Measurements from ENCODE around the gene KDM5A. TPM values are rescaled to one million over a fixed set of nuclear protein-coding genes. Genes with fewer than 3 reads are reported as not detected.
"Not testable (repeated sequence)": the region's sequence is repeated elsewhere in the genome, so short reads cannot be mapped to it uniquely, and the experiment has no call there.

KDM5A gene
- total RNA-seq, 1 experiment from 2014 or later = 58.0 TPM

- Histone ChIP-seq H3K4me1 (no peaks in the 10 kb centered on the region), H3K27me3 (no peaks in the 10 kb centered on the region), H3K4me3 (no peak overlapping the region), H3K36me3 (peaks cover 82% of the 10 kb centered on the region), H3K27ac (no peak overlapping the region), H3K9me3 (replicated peaks) (peaks cover 4% of the 10 kb centered on the region; the same call in 1 of the 2 replicates)
- no peak for DNase-seq
These were observed 81.7 kb downstream of the KDM5A start for GRCh38 chr12:307406-307805.

- no peaks in the 10 kb centered on the region for H3K4me1 ChIP-seq
- no peaks in the 10 kb centered on the region for H3K27me3 ChIP-seq
- DNase-seq = no peak
- peaks cover 65% of the 10 kb centered on the region for H3K36me3 ChIP-seq
- H3K27ac ChIP-seq = no peak overlapping the region
- no peak overlapping the region for H3K4me3 ChIP-seq
- H3K9me3 ChIP-seq (replicated peaks) = peaks cover 17% of the 10 kb centered on the region
These were observed 84.3 kb downstream of the KDM5A start for GRCh38 chr12:304805-305204.

GRCh38 chr12:302766-303165, 86.4 kb downstream of the KDM5A start:
- H3K27me3 ChIP-seq = not testable (repeated sequence)
- peaks cover 53% of the 10 kb centered on the region for H3K36me3 ChIP-seq

GRCh38 chr12:300166-300565, 89.0 kb downstream of the KDM5A start:
- Histone ChIP-seq H3K9me3 (replicated peaks) (peaks cover 26% of the 10 kb centered on the region), H3K36me3 (peaks cover 57% of the 10 kb centered on the region)
- not testable (repeated sequence) for DNase-seq, H3K27me3 ChIP-seq, H3K4me1 ChIP-seq, H3K4me3 ChIP-seq, H3K27ac ChIP-seq

More at GRCh38 chr12:302766-303165, 86.4 kb downstream of the KDM5A start:
- not testable (repeated sequence) for DNase-seq, H3K4me3 ChIP-seq, H3K4me1 ChIP-seq, H3K27ac ChIP-seq
- H3K9me3 ChIP-seq (replicated peaks) = peaks cover 26% of the 10 kb centered on the region

GRCh38 chr12:299511-299910, 89.6 kb downstream of the KDM5A start:
- H3K27ac ChIP-seq, H3K27me3 ChIP-seq, H3K4me1 ChIP-seq, H3K4me3 ChIP-seq, DNase-seq: not testable (repeated sequence)
- Histone ChIP-seq H3K9me3 (replicated peaks) (peaks cover 26% of the 10 kb centered on the region), H3K36me3 (peaks cover 60% of the 10 kb centered on the region)

- DNase-seq, H3K4me3 ChIP-seq, H3K27me3 ChIP-seq, H3K27ac ChIP-seq, H3K4me1 ChIP-seq: not testable (repeated sequence)
- Histone ChIP-seq H3K9me3 (replicated peaks) (peaks cover 26% of the 10 kb centered on the region), H3K36me3 (peaks cover 59% of the 10 kb centered on the region)
These were observed 91.1 kb downstream of the KDM5A start for GRCh38 chr12:298059-298458.

- no peak for DNase-seq
- Histone ChIP-seq H3K27me3 (no peaks in the 10 kb centered on the region), H3K4me3 (no peak overlapping the region), H3K9me3 (replicated peaks) (peaks cover 13% of the 10 kb centered on the region), H3K27ac (no peak overlapping the region), H3K36me3 (peaks cover 66% of the 10 kb centered on the region), H3K4me1 (no peaks in the 10 kb centered on the region)
These were observed 94.0 kb downstream of the KDM5A start for GRCh38 chr12:295132-295531.

GRCh38 chr12:293199-293598, 95.9 kb downstream of the KDM5A start:
- Histone ChIP-seq H3K27ac (no peak overlapping the region), H3K9me3 (replicated peaks) (no peaks in the 10 kb centered on the region), H3K4me3 (no peak overlapping the region), H3K27me3 (no peaks in the 10 kb centered on the region), H3K36me3 (peaks cover 62% of the 10 kb centered on the region), H3K4me1 (no peaks in the 10 kb centered on the region)
- no peak for DNase-seq

GRCh38 chr12:292186-292585, 96.9 kb downstream of the KDM5A start:
- Histone ChIP-seq H3K4me1 (no peaks in the 10 kb centered on the region), H3K36me3 (peaks cover 57% of the 10 kb centered on the region), H3K27ac (no peak overlapping the region), H3K4me3 (no peak overlapping the region), H3K27me3 (no peaks in the 10 kb centered on the region), H3K9me3 (replicated peaks) (no peaks in the 10 kb centered on the region)
- DNase-seq = no peak

- Histone ChIP-seq H3K4me1 (no peaks in the 10 kb centered on the region), H3K4me3 (no peak overlapping the region), H3K9me3 (replicated peaks) (no peaks in the 10 kb centered on the region), H3K27me3 (no peaks in the 10 kb centered on the region), H3K27ac (no peak overlapping the region), H3K36me3 (peaks cover 47% of the 10 kb centered on the region)
- no peak for DNase-seq
These were observed 97.9 kb downstream of the KDM5A start for GRCh38 chr12:291153-291723.

GRCh38 chr12:288687-289086, 100.4 kb downstream of the KDM5A start:
- Histone ChIP-seq H3K27me3 (no peaks in the 10 kb centered on the region), H3K4me1 (no peaks in the 10 kb centered on the region), H3K36me3 (peaks cover 40% of the 10 kb centered on the region), H3K27ac (no peak overlapping the region), H3K9me3 (replicated peaks) (no peaks in the 10 kb centered on the region), H3K4me3 (no peak overlapping the region)
- DNase-seq = no peak

GRCh38 chr12:286531-287300, 102.4 kb downstream of the KDM5A start:
- Histone ChIP-seq H3K27me3 (no peaks in the 10 kb centered on the region), H3K36me3 (peaks cover 28% of the 10 kb centered on the region), H3K9me3 (replicated peaks) (no peaks in the 10 kb centered on the region), H3K4me1 (no peaks in the 10 kb centered on the region), H3K4me3 (no peak overlapping the region), H3K27ac (no peak overlapping the region)
- no peak for DNase-seq

GRCh38 chr12:278046-278445, 111.1 kb downstream of the KDM5A start:
- no peaks in the 10 kb centered on the region for H3K36me3 ChIP-seq
- H3K27ac ChIP-seq = no peak overlapping the region
- no peaks in the 10 kb centered on the region for H3K4me1 ChIP-seq
- no peaks in the 10 kb centered on the region for H3K9me3 ChIP-seq (replicated peaks)
- H3K27me3 ChIP-seq = no peaks in the 10 kb centered on the region
- H3K4me3 ChIP-seq = no peak overlapping the region
- no peak for DNase-seq

GRCh38 chr12:275812-276211, 113.3 kb downstream of the KDM5A start:
- Histone ChIP-seq H3K27me3 (no peaks in the 10 kb centered on the region), H3K4me3 (no peak overlapping the region), H3K27ac (no peak overlapping the region), H3K9me3 (replicated peaks) (no peaks in the 10 kb centered on the region), H3K36me3 (no peaks in the 10 kb centered on the region), H3K4me1 (no peaks in the 10 kb centered on the region)
- DNase-seq = no peak

GRCh38 chr12:273382-273781, 115.7 kb downstream of the KDM5A start:
- Histone ChIP-seq H3K4me1 (no peaks in the 10 kb centered on the region), H3K27me3 (no peaks in the 10 kb centered on the region), H3K27ac (no peak overlapping the region), H3K9me3 (replicated peaks) (no peaks in the 10 kb centered on the region), H3K4me3 (no peak overlapping the region), H3K36me3 (no peaks in the 10 kb centered on the region)
- DNase-seq = no peak

- Histone ChIP-seq H3K4me3 (no peak overlapping the region), H3K36me3 (no peaks in the 10 kb centered on the region), H3K9me3 (replicated peaks) (no peaks in the 10 kb centered on the region), H3K27me3 (no peaks in the 10 kb centered on the region), H3K4me1 (no peaks in the 10 kb centered on the region), H3K27ac (no peak overlapping the region)
- DNase-seq = no peak
These were observed 116.2 kb downstream of the KDM5A start for GRCh38 chr12:272942-273341.
